ENCODE measurements around the gene KCTD15.

Gene KCTD15, protein sequence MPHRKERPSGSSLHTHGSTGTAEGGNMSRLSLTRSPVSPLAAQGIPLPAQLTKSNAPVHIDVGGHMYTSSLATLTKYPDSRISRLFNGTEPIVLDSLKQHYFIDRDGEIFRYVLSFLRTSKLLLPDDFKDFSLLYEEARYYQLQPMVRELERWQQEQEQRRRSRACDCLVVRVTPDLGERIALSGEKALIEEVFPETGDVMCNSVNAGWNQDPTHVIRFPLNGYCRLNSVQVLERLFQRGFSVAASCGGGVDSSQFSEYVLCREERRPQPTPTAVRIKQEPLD

DNA sequence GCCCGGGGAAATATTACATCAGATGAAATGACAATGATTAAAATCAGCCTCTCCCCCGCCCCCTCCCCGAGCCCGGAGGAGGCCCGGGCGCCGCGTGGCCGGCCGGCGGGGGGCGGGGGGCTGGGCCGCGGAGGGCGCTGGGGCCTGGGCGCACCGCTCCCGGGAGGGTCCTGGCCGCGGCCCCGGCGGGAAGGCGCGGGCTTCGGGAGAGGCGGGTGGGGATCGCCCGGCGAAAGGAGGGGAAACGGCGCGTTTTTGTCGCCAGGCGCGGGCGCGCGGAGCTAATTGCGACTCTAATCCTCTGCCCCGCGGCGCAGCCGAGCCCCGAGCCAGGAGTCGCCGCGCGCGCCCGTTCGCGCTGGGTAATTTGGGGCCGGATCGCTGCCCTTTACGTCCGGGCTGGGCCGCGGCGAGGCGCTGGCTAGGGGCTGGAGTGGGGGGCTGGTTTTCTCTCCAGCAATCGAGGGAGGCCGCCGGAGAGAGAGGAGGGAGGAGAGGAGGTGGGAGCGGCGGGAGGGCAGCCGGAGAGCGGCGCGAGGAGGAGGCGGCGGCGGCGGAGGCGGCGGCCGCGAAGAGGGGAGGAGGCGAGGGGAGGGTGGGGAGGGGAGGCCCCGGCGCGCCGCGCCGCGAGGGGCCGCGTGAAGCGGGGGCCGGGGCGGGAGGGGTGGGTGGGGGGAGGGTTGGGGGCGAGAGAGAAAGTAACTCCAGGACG lies at the start of gene KCTD15:
KCTD15 (plus strand) TSS at position 707 of the 712 bp plus-strand sequence. CDS start 3,585 bp downstream, outside the sequence.
- DNase-seq (ENCODE audit: low read depth, low spot score): no peak

- DNase-seq (ENCODE audit: low read depth, low spot score): no peak
Measured at GRCh38 chr19:33747273-33747672, 49.4 kb upstream of the KCTD15 start.

- no peak for DNase-seq (ENCODE audit: low read depth, low spot score)
Measured at GRCh38 chr19:33748231-33748630, 48.4 kb upstream of the KCTD15 start.

GRCh38 chr19:33749016-33749415 lies 47.7 kb upstream of the KCTD15 start:
- DNase-seq (ENCODE audit: low read depth, low spot score): no peak

- no peak for DNase-seq (ENCODE audit: low read depth, low spot score)
Measured at GRCh38 chr19:33749619-33750175, 47.0 kb upstream of the KCTD15 start.

GRCh38 chr19:33750587-33751435 lies 45.9 kb upstream of the KCTD15 start:
- no peak for DNase-seq (ENCODE audit: low read depth, low spot score)

DNA sequence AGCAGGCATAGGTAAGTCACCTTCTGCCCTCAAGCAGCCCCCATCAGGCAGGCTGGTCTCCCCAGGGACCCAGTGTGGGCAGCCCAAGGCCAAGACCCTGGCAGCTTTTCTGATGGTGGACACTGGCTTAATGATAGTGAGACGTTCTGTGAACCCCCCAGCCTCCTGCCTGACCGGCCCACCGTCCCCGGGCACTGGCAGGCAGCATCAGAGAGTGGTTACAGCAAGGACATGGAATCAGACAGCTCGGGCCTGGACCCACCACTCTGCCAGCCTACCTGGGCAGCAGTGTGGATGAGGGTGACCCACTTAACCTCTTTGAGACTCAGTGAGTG lies 45.3 kb upstream of the KCTD15 start:
- DNase-seq (ENCODE audit: low read depth, low spot score): no peak

DNA sequence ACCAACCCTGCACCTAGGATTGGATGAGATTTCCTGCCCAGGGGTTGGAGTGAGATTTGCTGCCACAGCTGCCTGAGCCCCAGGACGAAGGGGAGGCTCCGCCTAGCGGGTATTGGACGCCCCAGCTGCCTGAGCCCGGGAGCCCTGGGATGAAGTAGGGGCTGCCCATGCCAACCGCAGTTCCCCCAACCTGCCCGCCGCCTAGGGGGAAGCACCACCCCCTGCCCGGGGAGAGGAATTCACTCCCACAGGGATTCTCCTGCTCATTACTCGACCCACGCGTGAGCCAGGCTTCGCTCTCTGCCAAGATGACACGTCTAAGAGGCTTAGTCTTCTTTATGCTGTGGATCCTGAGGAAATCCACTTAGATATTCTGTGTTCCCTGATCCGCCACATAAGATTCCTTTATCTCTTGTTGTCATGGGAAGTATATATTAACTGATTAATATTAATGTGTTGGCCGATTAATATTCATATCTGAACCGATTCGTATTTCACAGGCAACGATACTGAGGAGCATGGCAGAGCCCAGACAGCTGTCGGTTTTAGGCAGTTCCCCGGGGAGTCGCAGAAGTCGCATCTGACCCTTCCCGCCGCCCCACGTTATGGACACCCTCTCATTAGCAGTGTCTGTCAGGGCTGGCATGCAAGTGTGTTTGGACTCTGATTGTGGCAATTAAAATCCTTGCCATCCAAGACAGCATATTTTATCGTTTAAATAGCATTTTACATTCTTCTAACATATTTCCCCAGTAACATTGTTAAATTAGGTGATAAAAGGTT lies 44.5 kb upstream of the KCTD15 start:
- DNase-seq (ENCODE audit: low read depth, low spot score): no peak

DNA sequence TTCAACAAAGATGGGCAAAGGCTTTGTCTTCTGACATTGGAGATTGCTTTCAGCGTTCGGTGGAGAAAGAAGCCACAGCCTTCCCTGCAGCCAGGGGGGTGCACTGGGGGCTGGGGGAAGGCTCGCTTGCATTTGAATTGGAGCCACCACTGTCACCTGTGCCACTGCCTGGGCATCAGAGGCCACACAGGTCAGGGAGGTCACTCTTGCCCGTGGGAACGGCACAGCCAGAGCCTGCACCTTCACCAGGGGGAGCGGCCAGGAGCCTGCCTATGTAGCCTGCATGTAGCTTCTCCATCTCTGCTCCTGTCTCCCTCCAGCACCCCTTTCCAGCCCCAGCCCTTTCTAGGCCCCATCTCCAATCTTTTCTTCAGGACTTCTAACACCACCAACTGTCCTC lies 43.7 kb upstream of the KCTD15 start:
- DNase-seq (ENCODE audit: low read depth, low spot score): no peak

DNA sequence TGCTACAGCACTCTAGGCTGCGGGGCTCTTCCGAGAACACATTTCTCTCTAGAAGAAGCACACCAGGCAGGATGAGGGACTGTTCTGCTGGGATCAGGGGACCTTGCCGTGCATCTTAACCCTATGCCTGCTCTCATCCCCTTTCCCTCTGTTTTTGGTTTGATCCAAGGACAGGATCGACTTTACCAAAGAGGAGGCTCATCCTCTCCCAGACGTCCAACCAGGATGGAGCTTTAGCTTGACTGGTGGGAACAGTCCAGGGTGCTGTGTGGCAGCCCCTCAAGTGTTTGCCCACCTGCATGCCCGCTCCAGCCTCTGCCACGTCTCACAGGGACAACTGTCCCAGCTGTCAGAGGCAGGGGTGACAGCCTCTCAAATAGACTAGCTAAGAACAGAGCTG lies 42.3 kb upstream of the KCTD15 start:
- DNase-seq (ENCODE audit: low read depth, low spot score): no peak

DNA sequence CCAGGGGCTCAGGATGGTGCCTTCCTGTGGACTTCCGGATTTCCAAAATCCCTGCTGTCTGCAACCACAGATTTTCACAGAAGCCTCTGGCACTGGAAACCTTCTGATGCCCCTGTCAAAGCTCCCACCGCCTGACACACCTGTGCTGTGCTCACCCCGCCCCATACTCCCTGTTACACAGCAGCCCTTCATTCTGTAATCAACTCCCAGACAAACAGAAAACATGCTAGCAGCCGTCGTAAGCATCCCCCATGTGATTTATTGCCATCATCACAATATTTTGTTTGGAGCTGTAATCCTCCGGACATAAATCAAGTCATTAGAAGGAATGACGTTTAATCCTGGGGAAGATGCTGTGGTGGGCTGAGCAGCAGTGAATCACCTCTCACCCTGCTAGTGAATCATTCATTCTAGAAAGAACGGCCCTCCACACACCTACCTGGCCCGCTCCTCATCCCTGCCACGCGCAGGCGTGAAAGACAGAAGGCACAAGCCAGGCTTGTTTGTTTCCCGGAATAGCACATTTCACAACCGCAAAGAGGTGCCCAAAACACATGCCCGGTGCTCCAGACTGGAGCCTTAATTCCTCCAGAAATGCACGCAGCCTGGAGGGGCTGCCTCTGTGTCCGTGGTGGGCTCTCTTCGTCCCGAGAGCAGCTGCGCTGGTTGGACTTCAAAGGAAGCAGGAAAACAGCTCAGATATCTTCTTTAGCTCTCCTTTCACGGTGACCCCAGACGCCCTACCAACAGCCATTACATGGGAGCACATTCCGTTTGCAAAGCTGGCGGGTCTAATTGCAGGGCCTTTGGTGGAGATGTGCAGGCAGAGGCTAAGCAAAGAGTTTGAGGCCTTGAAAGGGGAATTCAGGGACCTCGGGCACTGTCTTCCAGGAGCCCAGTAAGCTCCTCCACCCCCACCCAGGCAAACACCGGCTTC lies 41.3 kb upstream of the KCTD15 start:
- DNase-seq (ENCODE audit: low read depth, low spot score): no peak

- no peak for DNase-seq (ENCODE audit: low read depth, low spot score)
Measured at GRCh38 chr19:33756177-33756576, 40.5 kb upstream of the KCTD15 start.

DNA sequence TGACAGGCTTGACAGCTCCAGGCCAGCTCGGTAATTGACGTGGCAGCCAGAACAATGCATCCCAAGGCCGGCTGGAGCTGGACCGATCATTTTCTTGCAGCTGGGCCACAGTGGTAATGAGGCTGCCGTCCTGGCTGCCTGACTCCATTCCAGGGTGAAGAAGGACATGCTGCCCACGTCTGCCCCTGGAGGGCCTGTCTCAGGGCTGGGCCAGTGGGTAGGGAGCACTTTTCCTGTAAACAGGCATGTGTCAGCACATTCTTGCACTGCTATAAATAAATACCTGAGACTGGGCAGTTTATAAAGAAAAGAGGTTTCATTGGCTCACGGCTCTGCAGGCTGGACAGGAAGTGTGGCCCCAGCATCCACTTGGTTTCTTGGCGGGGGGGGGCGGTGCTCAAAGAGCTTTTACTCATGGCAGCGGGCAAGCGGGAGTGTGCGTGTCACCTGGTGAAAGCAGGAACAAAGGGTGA lies 38.1 kb upstream of the KCTD15 start:
- DNase-seq (ENCODE audit: low read depth, low spot score): no peak

DNA sequence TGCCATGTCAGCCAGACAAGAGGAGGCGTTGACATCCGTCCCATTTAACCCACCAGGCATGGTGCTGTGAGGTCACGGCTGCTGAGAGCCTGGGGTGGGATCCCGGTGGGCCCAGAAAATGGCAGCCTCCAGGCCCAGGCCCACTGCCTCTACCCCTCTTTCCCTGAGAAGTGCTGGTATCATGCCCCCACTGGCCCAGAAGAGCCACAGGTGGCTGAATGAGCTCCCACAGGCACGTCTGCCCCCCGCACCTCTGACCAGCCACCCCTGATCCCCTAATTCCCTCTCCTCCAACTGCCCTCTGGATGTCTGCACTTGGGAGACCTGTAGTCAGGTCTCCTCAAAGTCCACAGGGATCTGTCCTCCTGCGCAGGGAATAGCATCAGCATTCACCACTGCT lies 37.3 kb upstream of the KCTD15 start:
- DNase-seq (ENCODE audit: low read depth, low spot score): no peak

GRCh38 chr19:33763633-33764371 lies 32.9 kb upstream of the KCTD15 start:
- DNase-seq (ENCODE audit: low read depth, low spot score): no peak

DNA sequence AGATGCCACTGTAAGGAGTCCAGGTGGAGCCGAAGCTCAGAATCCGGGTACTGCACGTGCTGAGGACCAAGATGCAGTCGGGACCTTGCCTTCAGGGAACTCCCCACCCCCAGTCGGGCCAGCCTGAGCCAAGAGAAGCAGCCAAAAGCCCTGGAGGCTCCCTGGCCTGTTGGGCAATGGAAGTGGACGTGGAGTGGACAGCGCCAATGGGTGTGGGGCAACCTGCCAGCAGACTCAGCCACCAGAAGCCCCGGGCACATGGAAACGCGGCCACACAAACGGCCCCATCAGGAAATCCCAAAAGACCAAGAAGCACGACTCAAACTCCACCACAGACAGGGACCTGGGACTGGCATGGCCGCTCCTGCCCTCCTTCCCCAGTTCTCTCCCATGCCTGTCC lies 30.0 kb upstream of the KCTD15 start:
- no peak for DNase-seq (ENCODE audit: low read depth, low spot score)

DNA sequence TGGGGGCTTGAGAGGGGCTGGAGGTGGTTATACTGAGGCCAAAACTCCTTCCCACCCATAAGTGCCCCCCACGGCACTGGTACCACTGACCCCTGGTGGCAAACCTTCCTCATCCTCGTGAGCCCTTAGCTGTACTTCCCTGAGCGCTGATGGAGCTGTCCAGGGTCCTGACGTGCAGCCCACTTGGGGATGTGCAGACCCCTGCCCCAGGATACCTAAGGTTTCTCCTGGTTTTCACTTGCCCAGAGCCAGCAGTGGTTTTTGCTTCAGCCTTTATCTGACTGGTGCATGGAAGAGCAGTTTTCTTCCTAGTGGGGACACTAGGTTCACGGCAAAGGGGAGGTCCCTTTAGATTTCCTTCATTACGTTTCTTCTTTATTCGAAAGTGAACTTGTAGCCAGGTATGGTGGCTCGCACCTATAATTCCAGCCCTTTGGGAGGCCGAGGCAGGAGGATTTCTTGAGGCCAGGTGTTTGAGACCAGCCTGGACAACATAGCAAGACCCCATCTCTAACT lies 28.7 kb upstream of the KCTD15 start:
- no peak for DNase-seq (ENCODE audit: low read depth, low spot score)

DNA sequence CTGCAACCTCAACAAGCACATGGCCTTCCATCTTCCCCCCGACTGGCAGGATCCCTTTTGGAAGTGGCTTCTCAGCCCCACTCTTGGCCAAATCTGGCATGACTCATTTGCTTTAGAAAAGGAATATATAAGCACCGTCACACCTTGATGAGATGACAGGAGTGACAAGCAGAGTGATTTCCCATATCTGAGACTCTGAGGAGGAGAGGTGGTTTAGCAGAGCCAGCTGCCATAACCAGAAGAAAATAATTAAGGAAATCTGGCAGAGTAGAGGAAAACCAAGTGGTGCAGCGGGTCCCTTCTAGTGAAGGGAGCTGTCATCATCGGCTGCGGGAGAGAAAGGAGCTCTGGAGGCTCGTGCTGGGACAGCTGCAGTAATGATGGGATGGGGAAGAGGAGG lies 27.5 kb upstream of the KCTD15 start:
- no peak for DNase-seq (ENCODE audit: low read depth, low spot score)

DNA sequence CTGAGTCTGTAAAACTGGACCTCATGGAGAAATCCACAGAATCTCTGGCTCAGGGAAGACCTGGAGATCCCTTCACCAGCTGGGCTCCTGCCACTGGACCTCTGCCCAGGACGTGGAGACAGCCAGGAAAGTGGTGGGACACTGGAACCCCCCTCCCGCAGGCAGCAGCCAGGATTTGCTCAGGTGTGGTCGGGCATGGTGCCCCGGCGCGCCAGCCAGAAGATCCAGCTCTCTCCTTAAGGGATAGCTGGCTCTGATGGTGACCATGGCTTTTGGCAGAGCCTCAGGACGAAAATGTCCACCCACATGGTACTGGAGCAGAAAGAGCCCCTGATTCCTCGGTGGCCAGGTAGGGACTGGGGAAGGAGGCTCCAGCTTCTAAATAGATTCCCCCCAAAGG lies 26.6 kb upstream of the KCTD15 start:
- DNase-seq (ENCODE audit: low read depth, low spot score): no peak

All from brain pericyte (primary cell).